ENCODE measurements around the gene CAPN8. TPM values are rescaled to one million over a fixed set of nuclear protein-coding genes. Genes with fewer than 3 reads are reported as not detected.

Gene CAPN8
- total RNA-seq, 6 experiments from 2014 or later: 0.35 to 1.1 TPM; not detected in 4

GRCh38 chr1:223515421-223515820 is 150.1 kb downstream of the CAPN8 start:
- DNase-seq (no peak), ATAC-seq (no peak)
- Histone ChIP-seq H3K27ac (no peak overlapping the region), H3K4me1 (no peaks in the 10 kb centered on the region), H3K4me3 (no peak overlapping the region), H3K27me3 (no peaks in the 10 kb centered on the region), H3K9me3 (no peaks in the 10 kb centered on the region), H3K36me3 (no peaks in the 10 kb centered on the region)
- intact Hi-C loops (cut with DNase I): no loop called here
- WGBS (ENCODE audit: insufficient coverage, low coverage, low lambda C conversion rate, missing lambda C conversion rate): 59% methylated on average over 4 of the region's 5 CpGs
- TF ChIP-seq POLR2A (IDR thresholded peaks at IDR 0.05): no peak
- TF ChIP-seq, protein P1, sequence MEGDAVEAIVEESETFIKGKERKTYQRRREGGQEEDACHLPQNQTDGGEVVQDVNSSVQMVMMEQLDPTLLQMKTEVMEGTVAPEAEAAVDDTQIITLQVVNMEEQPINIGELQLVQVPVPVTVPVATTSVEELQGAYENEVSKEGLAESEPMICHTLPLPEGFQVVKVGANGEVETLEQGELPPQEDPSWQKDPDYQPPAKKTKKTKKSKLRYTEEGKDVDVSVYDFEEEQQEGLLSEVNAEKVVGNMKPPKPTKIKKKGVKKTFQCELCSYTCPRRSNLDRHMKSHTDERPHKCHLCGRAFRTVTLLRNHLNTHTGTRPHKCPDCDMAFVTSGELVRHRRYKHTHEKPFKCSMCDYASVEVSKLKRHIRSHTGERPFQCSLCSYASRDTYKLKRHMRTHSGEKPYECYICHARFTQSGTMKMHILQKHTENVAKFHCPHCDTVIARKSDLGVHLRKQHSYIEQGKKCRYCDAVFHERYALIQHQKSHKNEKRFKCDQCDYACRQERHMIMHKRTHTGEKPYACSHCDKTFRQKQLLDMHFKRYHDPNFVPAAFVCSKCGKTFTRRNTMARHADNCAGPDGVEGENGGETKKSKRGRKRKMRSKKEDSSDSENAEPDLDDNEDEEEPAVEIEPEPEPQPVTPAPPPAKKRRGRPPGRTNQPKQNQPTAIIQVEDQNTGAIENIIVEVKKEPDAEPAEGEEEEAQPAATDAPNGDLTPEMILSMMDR (IDR thresholded peaks at IDR 0.05): no peak

GRCh38 chr1:223514644-223515043 is 150.9 kb downstream of the CAPN8 start:
- intact Hi-C loops (cut with DNase I): no loop called here
- TF ChIP-seq POLR2A (IDR thresholded peaks at IDR 0.05): no peak
- TF ChIP-seq, protein P1 (IDR thresholded peaks at IDR 0.05): no peak
- H3K4me3 ChIP-seq: no peak overlapping the region
- DNase-seq (no peak), ATAC-seq (no peak)
- no peaks in the 10 kb centered on the region for H3K4me1 ChIP-seq
- H3K27ac ChIP-seq: no peak overlapping the region
- no peaks in the 10 kb centered on the region for H3K9me3 ChIP-seq
- H3K27me3 ChIP-seq: no peaks in the 10 kb centered on the region
- WGBS (ENCODE audit: insufficient coverage, low coverage, low lambda C conversion rate, missing lambda C conversion rate): 29% methylated on average over 1 of the region's 2 CpGs
- no peaks in the 10 kb centered on the region for H3K36me3 ChIP-seq

DNA sequence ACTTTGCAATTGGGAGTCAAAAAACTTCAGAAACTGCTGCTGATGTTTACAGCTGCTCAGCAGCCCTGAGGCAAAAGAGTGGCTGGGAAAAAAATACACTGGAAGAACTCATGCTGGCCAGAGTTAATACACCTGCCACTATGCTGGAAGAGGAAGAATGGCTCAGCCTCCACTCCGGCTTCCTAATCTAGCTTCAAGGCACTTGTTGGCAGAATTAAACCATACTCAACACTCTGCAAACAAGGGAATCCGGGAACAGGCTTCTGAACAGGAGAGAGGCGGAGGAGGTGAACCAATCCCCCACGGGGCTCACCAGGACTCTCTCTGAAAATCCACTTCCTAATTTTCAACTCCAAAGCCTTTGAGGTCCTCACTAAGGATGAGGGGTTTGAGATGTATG is 152.2 kb downstream of the CAPN8 start:
- no peak for DNase-seq
- H3K27me3 ChIP-seq: no peaks in the 10 kb centered on the region
- H3K9me3 ChIP-seq: no peaks in the 10 kb centered on the region
- WGBS (ENCODE audit: insufficient coverage, low coverage, low lambda C conversion rate, missing lambda C conversion rate): 36% methylated on average over 4 of the region's 4 CpGs
- H3K36me3 ChIP-seq: no peaks in the 10 kb centered on the region
- no peak overlapping the region for H3K27ac ChIP-seq
- no peak for ATAC-seq
- H3K4me3 ChIP-seq: no peak overlapping the region
- intact Hi-C loops (cut with DNase I): no loop called here
- no peaks in the 10 kb centered on the region for H3K4me1 ChIP-seq
- TF ChIP-seq POLR2A (IDR thresholded peaks at IDR 0.05): no peak
- TF ChIP-seq, protein P1 (IDR thresholded peaks at IDR 0.05): no peak

GRCh38 chr1:223512057-223512456 is 153.4 kb downstream of the CAPN8 start:
- intact Hi-C loops (cut with DNase I): no loop called here
- DNase-seq: no peak
- 64% methylated on average over 3 of the region's 6 CpGs for WGBS (ENCODE audit: insufficient coverage, low coverage, low lambda C conversion rate, missing lambda C conversion rate)
- TF ChIP-seq POLR2A (IDR thresholded peaks at IDR 0.05): no peak
- TF ChIP-seq, protein P1 (IDR thresholded peaks at IDR 0.05): no peak
- Histone ChIP-seq H3K27me3 (no peaks in the 10 kb centered on the region), H3K36me3 (no peaks in the 10 kb centered on the region), H3K27ac (no peak overlapping the region), H3K4me3 (no peak overlapping the region), H3K9me3 (no peaks in the 10 kb centered on the region), H3K4me1 (no peaks in the 10 kb centered on the region)
- no peak for ATAC-seq

DNA sequence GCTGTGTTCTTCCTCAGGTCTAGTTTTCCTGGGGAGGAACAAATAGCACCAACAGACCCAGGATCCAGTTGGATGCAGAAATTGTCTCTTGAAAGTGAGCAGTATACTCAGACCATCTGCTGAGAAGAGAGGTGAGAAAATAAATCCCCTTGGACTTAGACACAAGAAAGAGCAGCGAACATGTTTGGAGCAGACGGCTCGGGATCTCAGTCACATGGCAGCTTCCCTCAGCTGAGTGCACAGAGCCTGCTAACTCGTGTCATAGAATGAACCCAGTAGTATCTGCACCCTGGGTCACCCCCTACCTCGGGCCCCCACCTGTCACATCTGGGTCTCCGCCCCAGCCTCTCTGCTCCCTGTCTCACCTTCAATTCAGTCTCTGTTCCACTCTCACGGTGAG is 156.7 kb downstream of the CAPN8 start:
- Histone ChIP-seq H3K36me3 (no peaks in the 10 kb centered on the region), H3K4me3 (no peak overlapping the region), H3K27ac (no peak overlapping the region), H3K27me3 (no peaks in the 10 kb centered on the region), H3K4me1 (no peaks in the 10 kb centered on the region), H3K9me3 (no peaks in the 10 kb centered on the region)
- TF ChIP-seq, protein P1 (IDR thresholded peaks at IDR 0.05): no peak
- no peak for TF ChIP-seq POLR2A (IDR thresholded peaks at IDR 0.05)
- WGBS (ENCODE audit: insufficient coverage, low coverage, low lambda C conversion rate, missing lambda C conversion rate): 71% methylated on average over 6 of the region's 7 CpGs
- no peak for ATAC-seq
- intact Hi-C loops (cut with DNase I): no loop called here
- DNase-seq: no peak

Data from right lobe of liver (tissue), 6 donors.